MM.1S (cell line): Measurements from ENCODE around the gene IRAG1.

Experiments used
- DNase-seq: peaks from one replicate; pipeline ENCODE4 v3.0.0-alpha.2; 2015
- H2AFZ ChIP-seq: fragments of 300-600 bp; sonication (generic); 2 replicates; pipeline ENCODE4 v1.6.0; 2016; ENCODE audit warnings: antibody characterized with exemption, low read length
- H3F3A ChIP-seq: fragments of 300-600 bp; sonication (generic); 2 replicates; pipeline ENCODE4 v1.6.1; 2016; ENCODE audit warnings: mild to moderate bottlenecking, antibody characterized with exemption, low read length, moderate library complexity, mixed read lengths; ENCODE audit not compliant: insufficient read depth
- H3K27ac ChIP-seq: fragments of 300-600 bp; sonication (generic); 2 replicates; pipeline ENCODE4 v1.5.1; 2016; ENCODE audit warnings: mild to moderate bottlenecking, low read length
- H3K27me3 ChIP-seq: fragments of 300-600 bp; sonication (generic); replicated peaks from 2 replicates; pipeline ENCODE4 v1.6.0; 2016; ENCODE audit warnings: low read length; ENCODE audit not compliant: insufficient read depth
- H3K36me3 ChIP-seq: fragments of 300-600 bp; sonication (generic); replicated peaks from 2 replicates; pipeline ENCODE4 v1.6.1; 2016; ENCODE audit warnings: mild to moderate bottlenecking, low read length, mixed read lengths; ENCODE audit not compliant: insufficient read depth
- H3K4me1 ChIP-seq: fragments of 300-600 bp; sonication (generic); 2 replicates; pipeline ENCODE4 v1.6.1; 2016; ENCODE audit warnings: low read length, mixed read lengths
- H3K4me2 ChIP-seq: fragments of 300-600 bp; sonication (generic); 2 replicates; pipeline ENCODE4 v1.6.0; 2016; ENCODE audit warnings: low read depth, low read length
- H3K4me3 ChIP-seq: fragments of 300-600 bp; sonication (generic); 2 replicates; pipeline ENCODE4 v1.5.1; 2016; ENCODE audit warnings: low read length, mixed read lengths
- H3K79me2 ChIP-seq: fragments of 300-600 bp; sonication (generic); 2 replicates; pipeline ENCODE4 v1.6.1; 2016; ENCODE audit warnings: mixed run types, low read length, mixed read lengths
- H3K9ac ChIP-seq: fragments of 300-600 bp; sonication (generic); 2 replicates; pipeline ENCODE4 v1.6.1; 2016; ENCODE audit warnings: low read length, mixed read lengths
- H3K9me2 ChIP-seq: fragments of 300-600 bp; sonication (generic); replicated peaks from 2 replicates; pipeline ENCODE4 v1.6.1; 2016; ENCODE audit warnings: mild to moderate bottlenecking, low read length, mixed read lengths; ENCODE audit not compliant: insufficient read depth
- H3K9me3 ChIP-seq: fragments of 300-600 bp; sonication (generic); replicated peaks from 2 replicates; pipeline ENCODE4 v1.6.1; 2016; ENCODE audit warnings: mild to moderate bottlenecking, low read length, mixed read lengths; ENCODE audit not compliant: insufficient read depth
- H4K20me1 ChIP-seq: fragments of 300-600 bp; sonication (generic); 2 replicates; pipeline ENCODE4 v1.6.1; 2016; ENCODE audit warnings: mild to moderate bottlenecking, low read length, moderate library complexity, mixed read lengths; ENCODE audit not compliant: insufficient read depth
- EZH2 ChIP-seq: fragments of 300-600 bp; sonication (generic); optimal IDR thresholded peaks from 2 replicates; pipeline ENCODE3; 2017; ENCODE audit warnings: low read depth, mild to moderate bottlenecking, antibody characterized with exemption, low read length, mixed read lengths
- EZH2phosphoT487 ChIP-seq: fragments of 300-600 bp; sonication (generic); IDR thresholded peaks from 2 replicates; pipeline ENCODE4 v1.6.1; 2018; ENCODE audit warnings: antibody characterized with exemption, low read length
- TF ChIP-seq, protein P1 (sequence below): fragments of 300-600 bp; sonication (generic); IDR thresholded peaks from 2 replicates; pipeline ENCODE4 v1.5.1; 2016; ENCODE audit warnings: antibody characterized with exemption, low read length, mixed read lengths

IRAG1 gene

GRCh38 chr11:10676919-10677318, 16.6 kb downstream of the IRAG1 start:
- no peak overlapping the region for H3K4me3 ChIP-seq
- H3K4me2 ChIP-seq: no peak overlapping the region
- H2AFZ ChIP-seq: no peak overlapping the region
- H3K9ac ChIP-seq: no peak overlapping the region
- H3K36me3 ChIP-seq: no peaks in the 10 kb centered on the region
- no peak for TF ChIP-seq EZH2
- TF ChIP-seq, protein P1, sequence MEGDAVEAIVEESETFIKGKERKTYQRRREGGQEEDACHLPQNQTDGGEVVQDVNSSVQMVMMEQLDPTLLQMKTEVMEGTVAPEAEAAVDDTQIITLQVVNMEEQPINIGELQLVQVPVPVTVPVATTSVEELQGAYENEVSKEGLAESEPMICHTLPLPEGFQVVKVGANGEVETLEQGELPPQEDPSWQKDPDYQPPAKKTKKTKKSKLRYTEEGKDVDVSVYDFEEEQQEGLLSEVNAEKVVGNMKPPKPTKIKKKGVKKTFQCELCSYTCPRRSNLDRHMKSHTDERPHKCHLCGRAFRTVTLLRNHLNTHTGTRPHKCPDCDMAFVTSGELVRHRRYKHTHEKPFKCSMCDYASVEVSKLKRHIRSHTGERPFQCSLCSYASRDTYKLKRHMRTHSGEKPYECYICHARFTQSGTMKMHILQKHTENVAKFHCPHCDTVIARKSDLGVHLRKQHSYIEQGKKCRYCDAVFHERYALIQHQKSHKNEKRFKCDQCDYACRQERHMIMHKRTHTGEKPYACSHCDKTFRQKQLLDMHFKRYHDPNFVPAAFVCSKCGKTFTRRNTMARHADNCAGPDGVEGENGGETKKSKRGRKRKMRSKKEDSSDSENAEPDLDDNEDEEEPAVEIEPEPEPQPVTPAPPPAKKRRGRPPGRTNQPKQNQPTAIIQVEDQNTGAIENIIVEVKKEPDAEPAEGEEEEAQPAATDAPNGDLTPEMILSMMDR: no peak
- TF ChIP-seq EZH2phosphoT487: no peak
- H3F3A ChIP-seq: no peaks in the 10 kb centered on the region
- H3K4me1 ChIP-seq: no peaks in the 10 kb centered on the region
- H3K9me3 ChIP-seq: no peaks in the 10 kb centered on the region
- no peaks in the 10 kb centered on the region for H3K9me2 ChIP-seq
- H4K20me1 ChIP-seq: no peaks in the 10 kb centered on the region
- no peak for DNase-seq
- H3K27ac ChIP-seq: no peak overlapping the region
- no peaks in the 10 kb centered on the region for H3K79me2 ChIP-seq
- H3K27me3 ChIP-seq: no peaks in the 10 kb centered on the region

GRCh38 chr11:10674911-10675440, 18.6 kb downstream of the IRAG1 start:
- Histone ChIP-seq H3K9me2 (no peaks in the 10 kb centered on the region), H3K4me1 (no peaks in the 10 kb centered on the region), H3K4me2 (no peak overlapping the region), H3K27me3 (no peaks in the 10 kb centered on the region), H3K9me3 (no peaks in the 10 kb centered on the region), H4K20me1 (no peaks in the 10 kb centered on the region), H3F3A (no peaks in the 10 kb centered on the region), H3K4me3 (no peak overlapping the region), H3K9ac (no peak overlapping the region), H3K79me2 (no peaks in the 10 kb centered on the region), H3K27ac (no peak overlapping the region), H3K36me3 (no peaks in the 10 kb centered on the region), H2AFZ (no peak overlapping the region)
- TF ChIP-seq EZH2phosphoT487: no peak
- no peak for TF ChIP-seq EZH2
- TF ChIP-seq, protein P1: no peak
- no peak for DNase-seq

- no peak for DNase-seq
- H3F3A ChIP-seq: no peaks in the 10 kb centered on the region
- no peak overlapping the region for H3K4me3 ChIP-seq
- H3K9me2 ChIP-seq: no peaks in the 10 kb centered on the region
- no peak overlapping the region for H2AFZ ChIP-seq
- H3K4me2 ChIP-seq: no peak overlapping the region
- H3K36me3 ChIP-seq: no peaks in the 10 kb centered on the region
- H3K9ac ChIP-seq: no peak overlapping the region
- 0 out of 2 replicates have a peak, but pooled peaks cover under 1% of the 10 kb centered on the region for H3K4me1 ChIP-seq
- no peak overlapping the region for H3K27ac ChIP-seq
- H4K20me1 ChIP-seq: no peaks in the 10 kb centered on the region
- TF ChIP-seq, protein P1: no peak
- no peak for TF ChIP-seq EZH2
- no peak for TF ChIP-seq EZH2phosphoT487
- H3K9me3 ChIP-seq: no peaks in the 10 kb centered on the region
- H3K27me3 ChIP-seq: no peaks in the 10 kb centered on the region
- H3K79me2 ChIP-seq: no peaks in the 10 kb centered on the region
Observed at GRCh38 chr11:10674440-10674855, 19.1 kb downstream of the IRAG1 start.
